GM19238 (cell line): Measurements from ENCODE around the gene SHROOM1.
"Not testable (repeated sequence)": the region's sequence is repeated elsewhere in the genome, so short reads cannot be mapped to it uniquely, and the experiment has no call there.

Source experiments
- DNase-seq: peaks from one replicate; pipeline ENCODE4 v3.0.0; 2011; ENCODE audit warnings: low spot score; ENCODE audit not compliant: insufficient read length

The SHROOM1 gene

DNA sequence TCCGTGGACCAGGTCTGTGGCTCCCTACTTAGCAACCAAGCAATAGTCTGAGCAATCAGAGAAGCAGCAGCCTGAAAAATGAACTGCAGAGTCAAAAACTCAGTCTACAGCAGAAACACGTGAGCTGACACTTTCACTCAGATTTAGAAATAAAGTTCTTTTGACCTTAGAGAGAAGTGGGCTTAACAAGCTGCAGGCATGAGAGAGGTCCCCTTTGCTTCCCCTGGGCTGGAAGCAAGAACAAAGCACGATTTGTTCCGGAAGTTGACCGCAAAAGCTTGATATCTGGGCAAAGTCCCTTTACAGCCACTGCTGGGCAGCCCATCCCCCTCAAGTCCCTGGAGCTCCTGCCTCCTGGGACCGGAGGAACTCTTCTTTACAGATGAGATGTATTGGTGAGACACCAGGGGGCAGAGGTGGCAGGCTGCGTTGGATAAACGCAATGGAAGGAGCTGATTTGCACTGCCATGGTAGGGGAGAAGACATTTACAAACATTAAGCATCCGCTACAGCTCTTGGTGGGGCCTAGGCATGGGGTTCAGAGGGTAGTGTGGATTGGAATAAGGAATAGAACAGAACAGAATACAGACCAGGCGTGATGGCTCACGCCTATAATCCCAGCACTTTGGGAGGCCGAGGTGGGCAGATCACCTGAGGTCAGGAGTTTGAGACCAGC lies 23.1 kb downstream of the SHROOM1 start:
- DNase-seq = no peak

DNA sequence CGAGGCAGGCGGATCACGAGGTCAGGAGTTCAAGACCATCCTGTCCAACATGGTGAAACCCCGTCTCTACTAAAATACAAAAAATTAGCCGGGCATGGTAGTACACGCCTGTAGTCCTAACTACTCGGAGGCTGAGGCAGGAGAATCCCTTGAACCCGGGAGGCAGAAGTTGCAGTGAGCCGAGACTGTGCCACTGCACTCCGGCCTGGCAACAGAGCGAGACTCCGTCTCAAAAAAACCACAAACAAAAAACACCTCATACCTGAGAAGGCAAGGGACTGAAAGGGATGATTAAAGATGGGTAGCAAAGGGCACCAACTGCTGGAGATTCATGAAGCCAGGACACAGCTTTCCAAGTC lies 23.7 kb downstream of the SHROOM1 start:
- not testable (repeated sequence) for DNase-seq

DNA sequence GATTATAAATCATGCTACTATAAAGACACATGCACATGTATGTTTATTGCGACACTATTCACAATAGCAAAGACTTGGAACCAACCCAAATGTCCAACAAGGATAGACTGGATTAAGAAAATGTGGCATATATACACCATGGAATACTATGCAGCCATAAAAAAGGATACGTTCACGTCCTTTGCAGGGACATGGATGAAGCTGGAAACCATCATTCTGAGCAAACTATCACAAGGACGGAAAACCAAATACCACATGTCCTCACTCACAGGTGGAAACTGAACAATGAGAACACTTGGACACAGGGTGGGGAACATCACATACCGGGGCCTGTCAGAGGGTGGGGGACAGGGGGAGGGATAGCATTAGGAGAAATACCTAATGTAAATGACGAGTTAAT lies 24.6 kb downstream of the SHROOM1 start:
- not testable (repeated sequence) for DNase-seq

DNA sequence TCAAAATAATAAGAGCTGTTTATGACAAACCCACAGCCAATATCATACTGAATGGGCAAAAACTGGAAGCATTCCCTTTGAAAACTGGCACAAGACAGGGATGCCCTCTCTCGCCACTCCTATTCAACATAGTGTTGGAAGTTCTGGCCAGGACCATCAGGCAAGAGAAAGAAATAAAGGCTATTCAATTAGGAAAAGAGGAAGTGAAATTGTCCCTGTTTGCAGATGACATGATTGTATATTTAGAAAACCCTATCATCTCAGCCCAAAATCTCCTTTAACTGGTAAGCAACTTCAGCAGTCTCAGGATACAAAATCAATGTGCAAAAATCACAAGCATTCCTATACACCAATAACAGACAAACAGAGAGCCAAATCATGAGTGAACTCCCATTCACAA lies 26.2 kb downstream of the SHROOM1 start:
- not testable (repeated sequence) for DNase-seq

DNA sequence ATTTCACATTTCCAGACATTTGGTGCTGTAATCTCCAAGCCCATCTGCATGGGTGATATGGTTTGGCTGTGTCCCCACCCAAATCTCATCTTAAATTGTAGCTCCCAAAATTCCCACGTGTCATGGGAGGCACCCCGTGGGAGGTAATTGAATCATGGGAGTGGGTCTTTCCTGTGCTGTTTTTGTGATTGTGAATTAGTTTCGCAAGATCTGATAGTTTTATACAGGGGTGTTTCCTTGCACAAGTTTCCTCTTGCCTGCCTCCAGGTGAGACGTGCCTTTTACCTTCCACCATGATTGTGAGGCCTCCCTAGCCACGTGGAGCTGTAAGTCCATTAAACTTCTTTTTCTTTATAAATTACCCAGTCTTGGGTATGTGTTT lies 27.8 kb downstream of the SHROOM1 start:
- DNase-seq = not testable (repeated sequence)

DNA sequence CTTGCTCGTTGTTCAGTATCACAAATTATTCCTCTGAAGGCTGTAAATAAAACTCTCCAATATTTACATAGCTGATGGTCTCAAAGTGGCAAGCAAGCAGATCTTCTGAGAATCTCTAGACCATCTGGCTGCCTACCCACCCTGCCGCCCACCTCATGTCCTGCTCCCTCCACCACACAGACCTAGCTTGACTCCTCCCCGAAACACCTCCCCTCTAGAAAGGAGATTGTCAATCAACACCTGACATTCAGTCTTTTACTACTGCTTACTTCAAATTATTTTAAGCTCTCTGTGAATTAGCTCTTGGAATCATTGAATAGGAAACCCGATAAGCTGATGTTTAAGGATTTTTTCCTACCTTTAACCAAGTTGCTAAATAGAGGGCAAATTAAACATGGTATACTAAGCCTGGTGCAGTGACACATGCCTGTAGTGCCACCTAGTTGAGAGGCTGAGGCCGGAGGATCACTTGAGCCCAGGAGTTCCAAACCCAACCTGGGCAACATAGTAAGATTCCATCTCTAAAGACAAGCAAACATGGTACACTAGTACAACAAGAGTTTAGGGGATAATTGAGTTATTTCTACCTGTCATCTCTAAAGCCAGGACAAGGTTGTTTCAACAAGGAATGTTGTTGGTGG lies 28.3 kb downstream of the SHROOM1 start:
- no peak for DNase-seq

DNA sequence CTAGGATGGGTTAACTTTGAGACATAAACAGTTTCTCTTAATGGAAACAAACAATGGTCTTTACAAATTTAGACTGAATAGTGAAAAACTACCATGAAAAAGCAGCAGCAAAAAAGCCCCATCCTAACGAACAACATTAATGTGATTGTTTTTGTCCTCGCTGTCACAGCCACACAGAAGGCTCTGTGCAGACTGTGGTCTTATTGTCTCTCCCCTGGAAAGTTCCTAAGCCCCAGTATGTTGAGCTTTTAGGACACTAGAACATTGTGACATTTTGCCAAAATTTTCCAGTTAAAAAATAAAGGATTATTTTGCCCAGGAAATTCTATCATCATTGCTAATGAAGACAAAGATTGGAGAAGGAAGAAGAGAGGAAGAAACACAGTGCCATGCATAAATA lies 29.9 kb downstream of the SHROOM1 start:
- DNase-seq = no peak

DNA sequence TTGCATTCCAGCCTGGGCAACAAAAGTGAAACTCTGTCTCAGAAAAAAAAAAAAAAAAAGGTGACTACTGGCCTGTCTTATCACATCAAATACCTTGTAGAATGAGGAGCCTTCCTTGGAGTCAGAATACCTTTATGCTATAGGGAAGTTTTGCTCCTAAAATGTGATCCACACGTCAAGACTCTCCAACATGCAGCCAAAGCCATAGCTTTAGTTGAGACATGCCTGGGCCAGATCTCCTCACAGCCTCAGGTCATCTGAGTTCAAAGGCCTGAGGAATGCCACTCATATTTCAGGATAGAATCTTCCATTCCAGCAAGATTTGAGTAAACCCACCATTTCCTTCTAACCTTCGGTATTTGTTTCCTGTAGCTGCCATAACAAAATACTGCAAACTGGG lies 31.1 kb downstream of the SHROOM1 start:
- DNase-seq = no peak

DNA sequence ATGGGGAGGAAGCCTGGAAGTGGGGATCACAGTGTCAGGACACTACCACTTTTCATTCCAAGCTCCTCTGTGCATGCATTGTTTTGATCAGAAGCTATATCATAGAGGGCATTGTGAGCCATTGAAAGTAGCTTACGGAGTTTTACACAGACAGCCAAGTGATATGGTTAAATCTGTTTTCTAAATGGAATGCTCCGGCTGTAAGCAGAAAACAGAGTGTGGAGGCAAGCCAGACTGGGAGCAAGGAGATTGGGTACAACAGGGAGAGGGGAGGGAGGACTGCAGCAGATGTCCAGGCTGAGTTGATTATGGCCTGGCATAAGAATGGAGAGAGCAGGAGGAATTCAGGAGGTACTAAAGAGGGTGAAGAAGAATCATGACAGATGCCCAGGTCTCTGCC lies 32.8 kb downstream of the SHROOM1 start:
- no peak for DNase-seq

DNA sequence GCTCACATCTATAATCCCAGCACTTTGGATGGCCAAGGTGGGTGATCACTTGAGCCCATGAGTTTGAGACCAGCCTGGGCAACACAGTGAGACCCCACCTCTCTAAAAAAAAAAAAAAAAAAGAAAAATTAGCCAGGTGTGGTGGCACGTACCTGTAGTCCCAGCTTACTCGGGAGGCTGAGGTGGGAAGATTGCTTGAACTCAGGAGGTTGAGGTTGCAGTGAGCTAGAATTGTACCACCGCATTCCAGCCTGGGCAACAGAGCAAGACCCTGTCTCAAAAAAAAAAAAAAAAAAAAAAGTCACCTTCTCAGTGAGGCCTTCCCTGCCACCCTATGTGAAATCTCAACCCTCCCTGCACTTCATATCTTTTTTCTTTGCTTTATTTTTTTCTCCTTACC lies 39.4 kb downstream of the SHROOM1 start:
- DNase-seq = no peak

DNA sequence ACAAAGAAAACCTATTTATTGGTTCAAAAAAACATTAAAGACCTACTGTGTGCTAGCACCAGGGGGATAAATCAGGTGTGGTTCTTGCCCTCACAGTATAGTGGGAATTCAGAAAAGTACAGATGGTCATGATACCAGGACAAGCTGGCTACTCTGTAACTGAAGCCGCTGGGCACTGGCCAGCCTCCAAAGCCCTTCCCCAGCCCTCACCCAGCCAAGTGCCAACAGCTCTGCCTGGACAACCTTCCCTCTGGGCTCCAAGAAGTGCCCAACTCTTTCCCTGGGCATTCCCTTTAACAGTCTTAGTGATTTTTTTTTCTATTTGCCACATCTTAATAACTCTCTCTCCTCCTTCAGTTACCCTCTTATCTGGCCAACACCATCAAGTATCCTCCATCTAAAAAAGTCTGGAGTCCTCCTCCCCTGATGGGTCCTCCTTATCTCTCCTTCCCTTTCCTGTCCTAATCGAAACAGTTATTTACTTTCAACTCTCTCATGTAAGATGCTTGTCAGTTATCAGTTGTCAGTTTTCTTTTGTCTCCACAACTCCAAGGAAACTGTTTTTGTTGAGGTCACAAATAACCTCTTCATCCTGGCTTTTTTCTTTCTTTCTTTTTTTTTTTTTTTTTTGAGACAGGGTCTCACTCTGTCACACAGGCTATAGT lies 40.1 kb downstream of the SHROOM1 start:
- DNase-seq = no peak

DNA sequence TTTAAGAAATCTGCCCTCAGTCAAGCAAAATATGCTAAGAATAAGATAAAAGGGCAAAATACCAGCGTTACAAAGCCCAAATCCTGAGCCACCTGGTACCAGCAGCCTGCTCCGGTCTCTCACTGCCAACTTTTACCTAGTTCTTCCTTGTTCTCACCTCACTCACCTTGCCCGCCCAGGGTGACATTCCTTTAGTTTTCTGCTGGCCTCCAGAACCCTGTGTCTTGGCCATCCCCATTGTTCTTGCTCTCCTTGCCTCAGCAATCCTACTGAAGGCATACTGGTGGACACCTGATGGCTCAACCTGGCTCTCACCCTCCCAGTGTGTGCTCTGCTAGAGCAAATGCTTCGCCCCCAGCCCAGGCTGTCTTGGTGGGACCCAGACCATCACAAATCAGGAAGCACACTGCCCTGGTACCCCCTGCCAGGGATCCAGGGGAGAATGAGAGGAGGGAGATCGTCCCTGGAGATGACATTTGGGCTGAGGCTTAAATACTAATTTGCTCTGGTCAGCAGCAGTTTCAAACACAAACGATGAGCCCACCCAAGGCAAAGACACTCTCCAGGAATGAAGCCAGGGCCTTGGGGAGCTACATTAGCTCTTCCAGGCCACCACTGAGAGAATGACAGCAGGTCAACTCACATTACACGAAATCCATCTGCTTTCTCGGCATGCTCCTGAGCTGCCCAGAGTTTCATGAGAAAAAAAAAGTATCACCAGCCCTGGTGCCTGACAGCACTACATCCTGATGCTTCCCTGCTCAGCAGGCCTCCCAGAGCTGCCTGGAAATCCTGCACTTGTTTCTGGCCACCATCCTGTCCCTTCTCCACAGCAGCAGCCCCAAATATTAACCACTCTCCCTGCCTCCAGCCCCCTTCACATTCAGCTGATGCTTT lies 41.2 kb downstream of the SHROOM1 start:
- DNase-seq = no peak

DNA sequence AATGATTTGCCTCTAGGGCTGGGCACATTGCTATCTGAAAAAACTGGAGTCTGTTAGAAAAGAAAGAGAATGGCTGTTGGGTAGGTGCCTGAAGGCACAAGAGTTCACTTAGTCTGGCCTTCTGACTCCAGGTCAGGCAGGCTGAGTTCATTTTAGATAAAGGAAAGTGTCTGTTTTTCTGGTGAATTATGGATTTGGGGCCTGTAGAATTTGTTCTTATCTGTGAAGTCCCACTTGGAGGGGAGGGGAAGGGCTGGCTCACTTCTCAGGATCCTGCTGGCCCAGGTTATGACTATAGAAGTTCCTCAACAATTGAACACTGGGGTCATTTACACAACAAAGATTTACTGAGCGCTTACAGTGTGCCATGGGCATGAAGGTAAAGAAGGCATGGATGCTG lies 41.9 kb downstream of the SHROOM1 start:
- no peak for DNase-seq

DNA sequence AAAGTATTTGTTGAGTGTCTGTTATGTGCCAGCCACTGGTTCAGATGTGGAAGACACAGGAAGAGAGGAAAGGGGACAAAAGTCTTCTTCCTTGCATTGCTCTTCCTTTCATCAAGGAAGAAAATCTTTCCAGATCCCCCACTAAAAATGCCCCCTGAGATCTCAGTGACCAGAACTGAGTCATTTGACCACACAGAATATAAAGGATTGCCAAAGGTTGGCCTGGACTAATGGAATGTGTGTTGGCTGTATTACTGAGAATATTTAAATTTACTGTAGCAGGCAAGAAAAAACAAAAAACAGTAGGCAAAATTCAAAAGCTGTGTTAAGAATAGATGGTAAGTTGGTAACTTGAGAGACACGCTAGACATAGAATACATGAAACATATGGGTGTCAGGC lies 43.4 kb downstream of the SHROOM1 start:
- no peak for DNase-seq

DNA sequence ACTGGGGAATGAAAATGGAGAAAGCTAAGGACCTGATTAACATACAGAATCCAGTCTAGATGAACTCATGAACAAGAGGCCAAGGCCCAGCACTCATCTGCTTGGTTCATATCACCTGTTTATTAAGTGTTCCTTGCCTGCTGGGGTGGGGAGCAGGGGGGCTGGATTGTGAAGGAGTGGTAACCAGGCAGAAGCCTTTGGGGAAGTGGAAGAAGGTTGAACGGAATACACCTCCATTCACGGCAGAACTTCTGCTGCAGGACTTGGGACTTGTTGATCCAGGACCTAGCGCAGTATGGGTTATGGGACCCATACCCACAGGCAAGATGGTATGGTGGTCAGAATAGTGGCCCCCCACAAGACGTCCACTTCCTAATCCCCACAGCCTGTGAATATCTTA lies 44.6 kb downstream of the SHROOM1 start:
- DNase-seq = no peak

DNA sequence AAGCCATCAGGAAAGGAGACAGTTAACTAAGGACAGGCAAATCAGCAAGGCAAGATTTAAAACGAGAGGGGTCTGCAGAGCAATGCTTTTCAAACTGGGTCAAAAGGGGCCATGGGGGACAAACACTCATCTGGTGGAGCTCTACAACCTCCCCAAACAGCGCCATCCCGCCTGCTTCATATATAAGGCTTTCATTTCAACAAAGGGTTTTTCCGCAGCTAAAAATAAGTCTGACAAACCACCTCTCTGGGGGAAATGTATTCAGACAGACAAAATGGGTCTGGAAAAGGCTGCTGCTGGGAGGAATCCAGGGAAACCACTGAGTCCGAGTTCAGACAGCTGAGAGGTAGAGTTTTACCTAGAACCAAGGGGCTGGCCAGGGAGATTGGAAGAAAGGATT lies 45.1 kb downstream of the SHROOM1 start:
- DNase-seq = no peak

DNA sequence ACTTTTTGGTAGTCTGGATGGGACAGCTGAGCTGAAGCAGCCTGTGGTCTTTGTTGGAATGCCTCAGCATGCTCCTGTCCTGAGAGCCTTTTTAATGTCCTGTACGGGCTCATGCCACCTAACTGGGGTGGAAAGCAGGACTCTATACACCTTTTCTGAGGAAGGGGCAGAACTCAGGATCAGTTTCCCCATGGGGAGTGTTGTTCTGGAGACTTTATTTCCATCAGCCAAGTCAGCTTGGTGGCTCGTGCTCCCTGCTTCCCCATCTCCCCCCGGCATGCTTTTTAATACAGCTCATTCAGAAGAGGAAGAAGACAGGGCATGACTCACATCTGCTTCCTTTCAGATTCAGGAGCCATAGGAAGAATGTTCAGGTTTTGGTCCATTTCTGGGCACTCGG lies 48.3 kb downstream of the SHROOM1 start:
- no peak for DNase-seq

DNA sequence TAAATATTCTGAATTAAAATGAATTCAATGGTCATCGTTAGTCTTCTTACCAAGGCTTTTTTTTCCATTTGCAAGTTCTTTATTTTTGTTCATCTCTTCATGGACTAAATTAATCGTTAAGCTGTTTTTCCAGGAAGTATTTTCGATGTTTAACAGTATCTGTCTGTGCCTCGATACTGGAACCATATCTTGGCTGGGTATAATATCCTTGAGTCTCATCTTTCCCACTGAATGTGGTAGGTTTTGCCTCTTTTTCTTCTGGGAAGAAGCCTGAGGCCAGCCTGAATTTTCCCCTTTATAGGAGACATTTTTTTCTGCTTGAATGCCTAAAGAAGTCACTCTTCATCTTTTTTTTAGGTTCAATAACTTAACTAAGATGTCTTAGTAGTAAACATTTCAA lies 49.4 kb downstream of the SHROOM1 start:
- no peak for DNase-seq

DNA sequence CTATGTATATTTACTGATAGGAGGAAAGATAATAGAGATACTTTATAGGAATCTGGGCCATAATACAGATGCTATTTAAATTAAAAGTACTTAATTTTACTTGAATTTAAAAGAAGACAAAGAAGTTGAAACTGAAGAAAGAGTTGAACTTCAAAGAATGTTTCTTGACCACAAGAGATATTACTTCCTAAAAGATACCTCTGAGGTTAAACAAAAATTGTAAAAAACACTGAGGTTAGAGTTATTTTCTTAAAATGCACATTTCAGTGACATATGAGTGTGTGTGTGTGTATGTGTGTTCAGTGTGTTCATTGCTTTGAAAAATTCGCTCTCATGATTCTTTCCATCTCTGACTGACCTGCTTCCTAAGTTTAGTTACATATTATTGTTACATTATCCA lies 49.9 kb downstream of the SHROOM1 start:
- DNase-seq = no peak

DNA sequence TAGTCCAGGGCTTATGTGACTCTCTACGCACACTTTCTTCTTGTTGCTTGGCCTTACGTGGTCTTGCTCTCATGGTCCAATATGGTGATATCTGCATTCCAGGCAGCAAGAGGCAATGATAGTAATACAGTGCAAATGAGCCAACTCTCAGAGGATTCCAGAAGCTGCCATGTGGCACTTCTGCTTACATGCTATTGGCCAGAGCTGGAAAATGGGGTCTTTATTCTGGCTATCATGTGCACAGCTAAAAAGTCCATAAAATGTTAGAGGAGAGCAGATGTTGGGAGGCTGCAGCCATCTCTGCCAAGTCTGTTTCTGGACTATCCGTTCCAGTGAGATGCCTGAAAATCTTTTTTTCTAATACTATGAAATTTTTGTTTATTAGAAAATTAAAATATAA lies 50.5 kb downstream of the SHROOM1 start:
- DNase-seq = no peak

DNA sequence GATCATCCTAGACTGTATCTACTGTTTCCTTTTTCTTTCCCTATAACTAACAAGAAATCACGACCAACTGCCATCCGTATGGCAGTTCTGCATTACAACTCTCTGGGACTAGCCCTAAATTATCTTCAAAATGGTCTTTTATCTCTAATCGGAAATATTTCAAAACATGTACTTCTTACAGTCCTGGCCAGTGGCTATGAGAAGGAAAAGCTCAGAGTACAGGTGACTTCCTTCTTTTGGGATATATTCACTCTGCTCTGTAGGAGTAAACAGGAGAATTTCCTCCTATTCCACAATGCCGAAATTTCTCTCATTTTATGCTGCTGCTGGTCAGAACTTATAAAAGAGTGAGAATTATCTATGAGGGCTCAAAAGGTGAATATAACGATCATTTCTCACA lies 51.6 kb downstream of the SHROOM1 start:
- no peak for DNase-seq

DNA sequence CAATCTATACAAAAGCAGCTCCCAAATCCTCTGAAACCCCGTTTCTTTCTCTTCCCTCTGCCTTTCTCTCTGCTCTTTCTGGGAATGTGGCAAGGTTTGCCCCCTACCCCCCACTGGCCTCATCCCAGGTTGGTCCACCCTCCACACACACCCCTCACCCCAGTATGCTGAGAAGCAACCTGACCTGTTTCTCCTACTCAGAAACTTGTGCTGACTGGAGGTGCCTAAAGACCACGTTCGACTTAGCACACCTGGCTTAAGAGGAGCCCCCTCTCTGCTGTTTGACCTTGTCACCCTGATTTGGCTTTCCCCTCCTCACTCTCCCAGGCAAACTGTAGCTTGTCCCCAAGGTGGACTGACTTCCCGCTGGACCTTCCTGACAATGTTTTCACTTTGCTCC lies 52.3 kb downstream of the SHROOM1 start:
- no peak for DNase-seq
